HepG2 (cell line): Measurements from ENCODE around the gene RSKR. TPM values are rescaled to one million over a fixed set of nuclear protein-coding genes. Genes with fewer than 3 reads are reported as not detected.

Experiments used
- AKNA ChIP-seq: sonication (generic); formaldehyde crosslinking; IDR thresholded peaks from 2 replicates; pipeline ENCODE4 v1.4.0; 2020; ENCODE audit warnings: missing genetic modification reagents, borderline replicate concordance
- ASH2L ChIP-seq: fragments of 300-600, 200-600 bp; sonication (generic); IDR thresholded peaks from 2 replicates; pipeline ENCODE4 v1.7.0; 2017; ENCODE audit warnings: low read depth, mild to moderate bottlenecking, moderate library complexity, mixed read lengths, low read length; ENCODE audit not compliant: insufficient read length
- HDAC6 ChIP-seq: fragments of 200-600 bp; sonication (generic); IDR thresholded peaks from 2 replicates; pipeline ENCODE4 v1.7.0; 2017; ENCODE audit warnings: mild to moderate bottlenecking, antibody characterized with exemption, low read length, low read depth
- HNRNPK ChIP-seq: fragments of 200-400 bp; formaldehyde crosslinking; IDR thresholded peaks from 2 replicates; pipeline ENCODE4 v1.6.1; 2018; ENCODE audit warnings: low read length, low read depth, moderate library complexity, mild to moderate bottlenecking; ENCODE audit not compliant: poor library complexity, severe bottlenecking
- MATR3 ChIP-seq: sonication (generic); formaldehyde crosslinking; IDR thresholded peaks from 2 replicates; pipeline ENCODE4 v1.4.0; 2020; ENCODE audit warnings: missing genetic modification reagents
- MYC ChIP-seq: sonication (generic); formaldehyde crosslinking; IDR thresholded peaks from 2 replicates; pipeline ENCODE4 v1.9.0; 2021; ENCODE audit warnings: missing genetic modification reagents, borderline replicate concordance
- NFYB ChIP-seq: sonication (generic); formaldehyde crosslinking; IDR thresholded peaks from 2 replicates; pipeline ENCODE4 v1.4.0; 2020; ENCODE audit warnings: missing genetic modification reagents
- PHF21A ChIP-seq: sonication (generic); formaldehyde crosslinking; IDR thresholded peaks from 2 replicates; pipeline ENCODE4 v1.5.0; 2020; ENCODE audit warnings: mild to moderate bottlenecking, missing genetic modification reagents
- PRDM4 ChIP-seq: sonication (generic); formaldehyde crosslinking; IDR thresholded peaks from 2 replicates; pipeline ENCODE4 v1.9.0; 2021; ENCODE audit warnings: missing genetic modification reagents, borderline replicate concordance
- SMARCC2 ChIP-seq: fragments of 450-650 bp; IDR thresholded peaks from 2 replicates; pipeline ENCODE4 v1.6.1; 2017; ENCODE audit warnings: antibody characterized with exemption, mild to moderate bottlenecking
- SRSF4 ChIP-seq: fragments of 200-400 bp; formaldehyde crosslinking; IDR thresholded peaks from one replicate; pipeline ENCODE4 v1.6.1; 2018; ENCODE audit warnings: mild to moderate bottlenecking, low read depth, low read length, moderate library complexity; ENCODE audit not compliant: poor library complexity, severe bottlenecking
- ZEB1 ChIP-seq: IDR thresholded peaks from 2 replicates; pipeline ENCODE4 v1.6.1; 2012; ENCODE audit warnings: mild to moderate bottlenecking, low read depth, inconsistent platforms; ENCODE audit not compliant: insufficient replicate concordance
- ZMYM2 ChIP-seq: sonication (generic); formaldehyde crosslinking; IDR thresholded peaks from 2 replicates; pipeline ENCODE4 v1.8.0; 2022; ENCODE audit warnings: mild to moderate bottlenecking, missing genetic modification reagents
- ZNF337 ChIP-seq: sonication (generic); formaldehyde crosslinking; IDR thresholded peaks from 2 replicates; pipeline ENCODE4 v1.5.1; 2020; ENCODE audit warnings: missing genetic modification reagents, low read depth, mild to moderate bottlenecking, borderline replicate concordance
- ZNF7 ChIP-seq: IDR thresholded peaks from 2 replicates; pipeline ENCODE4 v1.6.1; 2016; ENCODE audit warnings: missing biosample characterization, missing genetic modification reagents
- ZNF773 ChIP-seq: sonication (generic); formaldehyde crosslinking; IDR thresholded peaks from 2 replicates; pipeline ENCODE4 v1.4.0; 2020; ENCODE audit warnings: missing genetic modification reagents, borderline replicate concordance
- polyA plus RNA-seq, 8 experiments: library from polyadenylated mRNA; depleted of rRNA in 3 of 8; stranded (reverse) in 7 of 8; unstranded in 1 of 8; fragments of >200 nt; fragmentation: Illumina TruSeq in 4 of 8; extraction: Trizol in 4 of 8; gene quantifications; 2 replicates each; pipeline versions ENCODE4 v1.2.1 to v1.2.3, GENCODE V29; 2011 to 2016; ENCODE audit warnings: low read depth in 4 of 8, missing spikeins in 1 of 8, mixed read lengths in 1 of 8; ENCODE audit not compliant: insufficient read depth in 1 of 8
- total RNA-seq, 5 experiments: library from RNA; depleted of rRNA; stranded (reverse); fragments of >200 nt; fragmentation: Illumina TruSeq; extraction: Trizol; gene quantifications; 2 replicates each; pipeline ENCODE4 v1.2.3, GENCODE V29; 2016; ENCODE audit warnings: low read depth in 1 of 5
- TF ChIP-seq, protein P1 (sequence below): sonication (generic); formaldehyde crosslinking; IDR thresholded peaks from 2 replicates; pipeline ENCODE4 v1.4.0; 2020; ENCODE audit warnings: missing genetic modification reagents, borderline replicate concordance

The RSKR gene
- total and polyA plus RNA-seq, 2 of the 13 experiments (the other 11 are each of a cell fraction or from before 2014, with no cell fraction given), result 5.0 to 10.4 TPM

GRCh38 chr17:28644787-28645575, 31.0 kb upstream of the RSKR start, which contains the start of gene BLTP2 (continued):
- TF ChIP-seq SRSF4 (no peak), PRDM4 (CRISPR knock-in tag) (no peak), NFYB (peak; percentile 83), AKNA (CRISPR knock-in tag) (no peak), ZNF337 (CRISPR knock-in tag) (no peak), ZEB1 (no peak), HNRNPK (peak; percentile 53), MATR3 (CRISPR knock-in tag) (no peak), ASH2L (peak; percentile 77), HDAC6 (no peak), ZNF773 (no peak), PHF21A (no peak), MYC (CRISPR knock-in tag) (peak; percentile 90), ZMYM2 (no peak), ZNF7 (no peak), SMARCC2 (no peak)
- TF ChIP-seq, protein P1, sequence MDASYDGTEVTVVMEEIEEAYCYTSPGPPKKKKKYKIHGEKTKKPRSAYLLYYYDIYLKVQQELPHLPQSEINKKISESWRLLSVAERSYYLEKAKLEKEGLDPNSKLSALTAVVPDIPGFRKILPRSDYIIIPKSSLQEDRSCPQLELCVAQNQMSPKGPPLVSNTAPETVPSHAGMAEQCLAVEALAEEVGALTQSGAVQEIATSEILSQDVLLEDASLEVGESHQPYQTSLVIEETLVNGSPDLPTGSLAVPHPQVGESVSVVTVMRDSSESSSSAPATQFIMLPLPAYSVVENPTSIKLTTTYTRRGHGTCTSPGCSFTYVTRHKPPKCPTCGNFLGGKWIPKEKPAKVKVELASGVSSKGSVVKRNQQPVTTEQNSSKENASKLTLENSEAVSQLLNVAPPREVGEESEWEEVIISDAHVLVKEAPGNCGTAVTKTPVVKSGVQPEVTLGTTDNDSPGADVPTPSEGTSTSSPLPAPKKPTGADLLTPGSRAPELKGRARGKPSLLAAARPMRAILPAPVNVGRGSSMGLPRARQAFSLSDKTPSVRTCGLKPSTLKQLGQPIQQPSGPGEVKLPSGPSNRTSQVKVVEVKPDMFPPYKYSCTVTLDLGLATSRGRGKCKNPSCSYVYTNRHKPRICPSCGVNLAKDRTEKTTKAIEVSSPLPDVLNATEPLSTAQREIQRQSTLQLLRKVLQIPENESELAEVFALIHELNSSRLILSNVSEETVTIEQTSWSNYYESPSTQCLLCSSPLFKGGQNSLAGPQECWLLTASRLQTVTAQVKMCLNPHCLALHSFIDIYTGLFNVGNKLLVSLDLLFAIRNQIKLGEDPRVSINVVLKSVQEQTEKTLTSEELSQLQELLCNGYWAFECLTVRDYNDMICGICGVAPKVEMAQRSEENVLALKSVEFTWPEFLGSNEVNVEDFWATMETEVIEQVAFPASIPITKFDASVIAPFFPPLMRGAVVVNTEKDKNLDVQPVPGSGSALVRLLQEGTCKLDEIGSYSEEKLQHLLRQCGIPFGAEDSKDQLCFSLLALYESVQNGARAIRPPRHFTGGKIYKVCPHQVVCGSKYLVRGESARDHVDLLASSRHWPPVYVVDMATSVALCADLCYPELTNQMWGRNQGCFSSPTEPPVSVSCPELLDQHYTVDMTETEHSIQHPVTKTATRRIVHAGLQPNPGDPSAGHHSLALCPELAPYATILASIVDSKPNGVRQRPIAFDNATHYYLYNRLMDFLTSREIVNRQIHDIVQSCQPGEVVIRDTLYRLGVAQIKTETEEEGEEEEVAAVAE (CRISPR knock-in tag), result no peak
